Osteocyte (in vitro differentiated cells): ENCODE results near the gene ZNF318. TPM values are rescaled to one million over a fixed set of nuclear protein-coding genes. Genes with fewer than 3 reads are reported as not detected.

ENCODE experiments used
- DNase-seq: peaks from one replicate; pipeline ENCODE4 v3.0.0; 2021; ENCODE audit warnings: mixed read lengths; ENCODE audit not compliant: unreplicated experiment; ENCODE audit errors: extremely low spot score
- H3K27ac Mint-ChIP-seq: one replicate; pipeline ENCODE4 v1.8.0; 2021; ENCODE audit warnings: mild to moderate bottlenecking, mixed read lengths; ENCODE audit not compliant: unreplicated experiment
- H3K27me3 Mint-ChIP-seq: one replicate; pipeline ENCODE4 v1.8.0; 2021; ENCODE audit warnings: mixed read lengths; ENCODE audit not compliant: unreplicated experiment
- H3K36me3 Mint-ChIP-seq: one replicate; pipeline ENCODE4 v1.8.0; 2021; ENCODE audit warnings: mixed read lengths; ENCODE audit not compliant: unreplicated experiment
- H3K4me1 Mint-ChIP-seq: one replicate; pipeline ENCODE4 v1.8.0; 2021; ENCODE audit warnings: mixed read lengths; ENCODE audit not compliant: unreplicated experiment
- H3K4me3 Mint-ChIP-seq: one replicate; pipeline ENCODE4 v1.8.0; 2021; ENCODE audit warnings: mild to moderate bottlenecking, moderate library complexity, mixed read lengths; ENCODE audit not compliant: unreplicated experiment
- H3K9me3 Mint-ChIP-seq: one replicate; pipeline ENCODE4 v1.8.0; 2021; ENCODE audit warnings: mixed read lengths; ENCODE audit not compliant: unreplicated experiment
- total RNA-seq: library from RNA; stranded (reverse); gene quantifications from 2 replicates; pipeline ENCODE4 v1.2.1, GENCODE V29; 2021
- TF ChIP-seq, protein P1 (sequence below): fragments of 200-600 bp; sonication (generic); IDR thresholded peaks from 2 replicates; pipeline ENCODE4 v1.5.0; 2021; ENCODE audit warnings: antibody characterized with exemption, mild to moderate bottlenecking, moderate library complexity

The ZNF318 gene
- total RNA-seq, 1 donor from 2014 or later: 25.1 TPM

- H3K4me3 Mint-ChIP-seq: peak within 1 kb of the TSS; percentile 74
Observed at GRCh38 chr6:43308101-43308989, 61.1 kb downstream of the ZNF318 start, which contains the start of gene CRIP3. CRIP3 (minus strand) TSS chr6:43308826; CDS start chr6:43308792, 34 bp downstream.

DNA sequence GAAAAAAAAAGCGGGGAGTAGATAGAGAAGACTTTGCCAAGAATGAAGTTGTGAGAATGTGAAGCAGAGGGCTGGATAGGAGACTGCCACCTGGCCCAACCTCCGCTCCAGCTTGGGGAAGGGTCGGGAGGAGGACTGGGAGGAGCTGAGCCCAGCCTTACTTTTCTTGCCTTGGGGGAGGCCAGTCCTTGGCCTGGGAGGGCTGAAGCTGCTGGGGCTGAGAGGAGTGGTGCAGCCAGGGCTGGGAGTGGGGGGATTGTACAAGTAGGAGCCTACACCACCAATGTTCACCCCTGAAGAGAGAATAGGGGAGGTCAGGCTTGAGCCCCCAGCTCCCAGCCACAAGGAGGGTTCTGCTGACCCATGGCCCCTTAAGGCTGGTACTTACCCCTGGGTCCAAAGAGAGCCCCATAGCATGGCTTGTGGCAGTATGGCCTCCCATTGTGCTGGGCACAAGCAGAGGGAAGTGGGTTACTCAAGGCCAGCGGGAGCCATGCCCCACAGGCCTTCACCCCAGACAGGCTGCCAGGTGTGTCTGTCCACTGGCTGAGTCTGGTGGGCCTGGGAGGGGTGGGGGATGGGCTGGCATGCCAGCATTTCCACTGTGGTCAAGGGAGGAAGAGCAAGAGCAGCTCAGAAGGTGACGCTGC lies 61.9 kb downstream of the ZNF318 start:
- Mint-ChIP-seq H3K27me3 (peaks cover 23% of the 10 kb centered on the region), H3K9me3 (no peaks in the 10 kb centered on the region), H3K36me3 (no peaks in the 10 kb centered on the region), H3K4me3 (no peak overlapping the region), H3K4me1 (peaks cover 9% of the 10 kb centered on the region), H3K27ac (no peak overlapping the region)
- TF ChIP-seq, protein P1, sequence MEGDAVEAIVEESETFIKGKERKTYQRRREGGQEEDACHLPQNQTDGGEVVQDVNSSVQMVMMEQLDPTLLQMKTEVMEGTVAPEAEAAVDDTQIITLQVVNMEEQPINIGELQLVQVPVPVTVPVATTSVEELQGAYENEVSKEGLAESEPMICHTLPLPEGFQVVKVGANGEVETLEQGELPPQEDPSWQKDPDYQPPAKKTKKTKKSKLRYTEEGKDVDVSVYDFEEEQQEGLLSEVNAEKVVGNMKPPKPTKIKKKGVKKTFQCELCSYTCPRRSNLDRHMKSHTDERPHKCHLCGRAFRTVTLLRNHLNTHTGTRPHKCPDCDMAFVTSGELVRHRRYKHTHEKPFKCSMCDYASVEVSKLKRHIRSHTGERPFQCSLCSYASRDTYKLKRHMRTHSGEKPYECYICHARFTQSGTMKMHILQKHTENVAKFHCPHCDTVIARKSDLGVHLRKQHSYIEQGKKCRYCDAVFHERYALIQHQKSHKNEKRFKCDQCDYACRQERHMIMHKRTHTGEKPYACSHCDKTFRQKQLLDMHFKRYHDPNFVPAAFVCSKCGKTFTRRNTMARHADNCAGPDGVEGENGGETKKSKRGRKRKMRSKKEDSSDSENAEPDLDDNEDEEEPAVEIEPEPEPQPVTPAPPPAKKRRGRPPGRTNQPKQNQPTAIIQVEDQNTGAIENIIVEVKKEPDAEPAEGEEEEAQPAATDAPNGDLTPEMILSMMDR: no peak
- no peak for DNase-seq

More at GRCh38 chr6:43308101-43308989, 61.1 kb downstream of the ZNF318 start, which contains the start of gene CRIP3:
- peaks cover 9% of the 10 kb centered on the region for H3K4me1 Mint-ChIP-seq
- H3K27me3 Mint-ChIP-seq: peaks cover 23% of the 10 kb centered on the region
- no peak within 1 kb of the TSS for H3K27ac Mint-ChIP-seq
- no peak for DNase-seq
- no peaks in the 10 kb centered on the region for H3K9me3 Mint-ChIP-seq
- TF ChIP-seq, protein P1: peak; percentile 26
- H3K36me3 Mint-ChIP-seq: no peaks in the 10 kb centered on the region

DNA sequence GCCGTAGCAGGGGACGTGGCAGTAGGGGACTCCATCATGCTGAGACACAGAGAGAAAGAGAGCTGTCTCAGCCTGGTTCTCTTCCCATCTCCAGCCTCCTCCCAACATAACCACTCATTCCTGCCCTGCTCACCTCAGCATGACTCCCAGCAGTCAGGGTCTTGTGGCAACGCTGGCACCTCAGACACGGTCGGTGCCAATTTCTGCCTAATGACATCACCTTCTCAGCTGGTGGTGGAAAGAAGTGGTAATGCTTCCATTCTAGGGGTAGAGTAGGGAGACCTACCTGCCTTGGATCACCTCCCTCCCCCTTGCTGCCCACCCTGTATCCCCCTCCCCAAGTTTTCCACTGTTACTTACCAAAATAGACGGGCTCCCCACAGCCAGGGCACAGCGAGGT lies 63.4 kb downstream of the ZNF318 start:
- H3K4me3 Mint-ChIP-seq: no peak overlapping the region
- no peaks in the 10 kb centered on the region for H3K36me3 Mint-ChIP-seq
- H3K9me3 Mint-ChIP-seq: no peaks in the 10 kb centered on the region
- DNase-seq: no peak
- H3K27me3 Mint-ChIP-seq: peaks cover 24% of the 10 kb centered on the region
- H3K4me1 Mint-ChIP-seq: peaks cover 9% of the 10 kb centered on the region
- TF ChIP-seq, protein P1: no peak
- no peak overlapping the region for H3K27ac Mint-ChIP-seq

- DNase-seq: no peak
- no peak overlapping the region for H3K27ac Mint-ChIP-seq
- no peaks in the 10 kb centered on the region for H3K9me3 Mint-ChIP-seq
- H3K4me1 Mint-ChIP-seq: peaks cover 9% of the 10 kb centered on the region
- TF ChIP-seq, protein P1: no peak
- H3K36me3 Mint-ChIP-seq: no peaks in the 10 kb centered on the region
- H3K27me3 Mint-ChIP-seq: peaks cover 21% of the 10 kb centered on the region
- no peak overlapping the region for H3K4me3 Mint-ChIP-seq
Observed at GRCh38 chr6:43304882-43305281, 64.6 kb downstream of the ZNF318 start.

- Mint-ChIP-seq H3K4me1 (peaks cover 9% of the 10 kb centered on the region), H3K9me3 (no peaks in the 10 kb centered on the region), H3K27me3 (peaks cover 22% of the 10 kb centered on the region), H3K27ac (no peak overlapping the region), H3K4me3 (no peak overlapping the region), H3K36me3 (no peaks in the 10 kb centered on the region)
- TF ChIP-seq, protein P1: no peak
- no peak for DNase-seq
Observed at GRCh38 chr6:43304361-43304760, 65.1 kb downstream of the ZNF318 start.
